GM06990 (cell line): Measurements from ENCODE around the gene LRATD1.
A peak's percentile ranks its signal among the peaks of the same experiment; 100 is the strongest.

Experiments
- DNase-seq: peaks from one replicate; pipeline ENCODE4 v3.0.0-alpha.2; 2011; ENCODE audit not compliant: insufficient read length; ENCODE audit errors: extremely low read depth
- H3K27me3 ChIP-seq: replicated peaks from 2 replicates; pipeline ENCODE4 v1.6.0; 2011; ENCODE audit warnings: low read length; ENCODE audit not compliant: control insufficient read depth, insufficient read depth
- H3K36me3 ChIP-seq: 2 replicates; pipeline ENCODE4 v1.5.1; 2011; ENCODE audit warnings: low read length; ENCODE audit not compliant: control insufficient read depth, insufficient read depth
- H3K4me3 ChIP-seq: replicated peaks from 2 replicates; pipeline ENCODE4 v1.5.1; 2011; ENCODE audit warnings: low read depth, mild to moderate bottlenecking, control low read depth, low read length
- CTCF ChIP-seq: IDR thresholded peaks from 2 replicates; pipeline ENCODE4 v1.5.1; 2011; ENCODE audit warnings: low read length, control low read depth, mild to moderate bottlenecking, inconsistent platforms; ENCODE audit not compliant: insufficient read depth, poor library complexity, severe bottlenecking

Gene LRATD1

GRCh38 chr2:14647714-14648113 is 15.2 kb downstream of the LRATD1 start:
- no peak for TF ChIP-seq CTCF
- no peaks in the 10 kb centered on the region for H3K36me3 ChIP-seq
- H3K27me3 ChIP-seq: no peaks in the 10 kb centered on the region
- no peak for DNase-seq
- no peak overlapping the region for H3K4me3 ChIP-seq

- Histone ChIP-seq H3K27me3 (no peaks in the 10 kb centered on the region), H3K36me3 (no peaks in the 10 kb centered on the region), H3K4me3 (no peak overlapping the region)
- DNase-seq: no peak
- TF ChIP-seq CTCF: no peak
Measured at GRCh38 chr2:14650066-14650465, 17.5 kb downstream of the LRATD1 start.

- Histone ChIP-seq H3K36me3 (no peaks in the 10 kb centered on the region), H3K4me3 (peak overlapping the region; percentile 16), H3K27me3 (no peaks in the 10 kb centered on the region)
- no peak for DNase-seq
- TF ChIP-seq CTCF: no peak
Measured at GRCh38 chr2:14654835-14655282, 22.3 kb downstream of the LRATD1 start.

- no peak for TF ChIP-seq CTCF
- no peaks in the 10 kb centered on the region for H3K36me3 ChIP-seq
- H3K27me3 ChIP-seq: no peaks in the 10 kb centered on the region
- H3K4me3 ChIP-seq: no peak overlapping the region
- no peak for DNase-seq
Measured at GRCh38 chr2:14656146-14656545, 23.6 kb downstream of the LRATD1 start.

GRCh38 chr2:14661163-14661562 is 28.6 kb downstream of the LRATD1 start:
- DNase-seq: no peak
- no peak overlapping the region for H3K4me3 ChIP-seq
- H3K36me3 ChIP-seq: no peaks in the 10 kb centered on the region
- H3K27me3 ChIP-seq: no peaks in the 10 kb centered on the region
- TF ChIP-seq CTCF: no peak

GRCh38 chr2:14673351-14673875 is 40.9 kb downstream of the LRATD1 start:
- Histone ChIP-seq H3K27me3 (no peaks in the 10 kb centered on the region; the same call in 1 of the 2 replicates), H3K4me3 (no peak overlapping the region), H3K36me3 (no peaks in the 10 kb centered on the region)
- no peak for TF ChIP-seq CTCF
- DNase-seq: no peak
